GM18861 (cell line): ENCODE results near the gene PBX3.

Experiments
- ATAC-seq: cut with Tn5 transposase; IDR thresholded peaks from one replicate; pipeline ENCODE4 v1.9.1; 2021; ENCODE audit not compliant: unreplicated experiment

Gene PBX3

GRCh38 chr9:125968714-125969374, 221.7 kb downstream of the PBX3 start:
- no peak for ATAC-seq

DNA sequence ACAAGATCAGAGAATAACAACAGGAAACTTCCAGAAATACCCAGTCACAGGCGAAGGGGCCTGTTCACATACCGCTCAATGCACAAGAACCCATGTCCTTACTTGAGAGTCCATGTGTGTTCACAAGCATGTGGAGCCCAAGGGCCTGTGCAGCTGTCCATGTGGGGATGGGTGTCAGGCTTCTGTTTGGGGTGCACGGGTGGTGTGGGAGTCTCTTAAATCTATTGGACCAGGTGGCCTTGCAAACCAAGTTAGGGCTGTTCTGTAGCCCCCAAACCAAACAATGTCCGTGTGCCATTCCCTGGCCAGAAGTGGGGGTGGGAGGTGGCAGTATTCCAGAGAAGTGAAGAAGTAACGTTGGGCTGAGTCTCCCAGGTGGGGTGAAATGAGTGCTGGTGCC, 222.3 kb downstream of the PBX3 start:
- no peak for ATAC-seq

DNA sequence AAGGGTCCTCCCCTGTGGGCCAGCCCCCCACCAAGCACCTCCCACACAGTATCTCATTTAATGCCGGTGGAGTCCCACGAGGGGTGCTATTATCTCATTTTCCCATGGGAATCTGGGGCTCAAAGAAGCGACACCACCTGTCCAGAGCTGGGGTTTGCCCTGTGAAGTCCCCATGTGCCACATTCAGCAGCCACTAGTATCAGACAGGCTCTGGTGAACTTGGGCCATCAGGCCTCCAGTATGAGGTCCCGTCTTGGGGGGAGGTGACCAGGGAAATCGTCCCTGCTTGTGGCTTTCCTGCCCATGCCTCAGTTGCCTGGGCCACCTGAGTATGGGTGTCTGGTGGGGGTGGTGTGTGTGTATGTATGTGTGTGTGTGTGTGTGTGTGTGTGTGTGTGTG, 222.7 kb downstream of the PBX3 start:
- ATAC-seq: no peak

GRCh38 chr9:125970340-125970739, 223.2 kb downstream of the PBX3 start:
- ATAC-seq: no peak

GRCh38 chr9:125971050-125971449, 223.9 kb downstream of the PBX3 start:
- no peak for ATAC-seq

- ATAC-seq: no peak
Measured at GRCh38 chr9:125972012-125972729, 225.0 kb downstream of the PBX3 start.

DNA sequence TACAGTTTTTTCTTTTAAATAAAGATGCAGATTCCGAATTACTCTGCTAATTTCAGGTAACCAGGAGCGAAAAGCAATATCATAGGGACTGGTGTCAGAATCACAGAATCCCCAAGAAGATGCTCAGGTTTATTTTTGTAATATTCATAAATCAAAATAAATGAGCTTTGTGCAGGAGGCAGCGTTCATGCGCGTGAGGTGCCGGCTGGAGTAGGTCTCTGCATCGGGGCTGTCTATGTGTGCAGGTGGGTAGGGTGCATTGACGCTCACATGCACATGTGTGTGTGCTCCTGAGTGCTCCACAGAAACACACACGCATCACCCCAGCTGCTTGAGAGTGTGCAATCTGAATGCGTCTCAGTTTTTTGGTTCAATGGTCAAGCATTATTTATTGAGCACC, 226.4 kb downstream of the PBX3 start:
- no peak for ATAC-seq

GRCh38 chr9:125974705-125975104, 227.5 kb downstream of the PBX3 start:
- no peak for ATAC-seq

GRCh38 chr9:125977223-125977622, 230.1 kb downstream of the PBX3 start:
- ATAC-seq: no peak

- no peak for ATAC-seq
Measured at GRCh38 chr9:125979383-125979782, 232.2 kb downstream of the PBX3 start.

- no peak for ATAC-seq
Measured at GRCh38 chr9:125982798-125983406, 235.7 kb downstream of the PBX3 start.

DNA sequence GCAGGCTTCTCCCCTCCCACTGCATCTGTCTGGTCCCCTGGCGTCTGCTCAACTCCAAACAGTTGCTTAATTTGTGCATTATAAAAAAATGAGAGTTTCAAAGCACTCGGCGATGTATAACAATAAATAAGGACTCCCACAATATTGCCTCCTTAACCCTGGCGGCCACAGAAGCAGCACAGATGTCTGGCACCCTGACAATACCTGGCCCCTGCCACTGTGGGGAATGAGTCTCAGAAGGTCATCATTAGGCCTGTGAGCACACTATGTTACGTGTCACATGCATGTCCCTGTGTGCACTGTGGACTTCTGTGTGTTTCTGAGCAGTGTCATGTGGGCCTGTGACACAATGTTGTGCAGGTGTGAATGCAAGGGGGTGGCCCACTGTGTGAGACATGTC, 236.5 kb downstream of the PBX3 start:
- ATAC-seq: no peak

DNA sequence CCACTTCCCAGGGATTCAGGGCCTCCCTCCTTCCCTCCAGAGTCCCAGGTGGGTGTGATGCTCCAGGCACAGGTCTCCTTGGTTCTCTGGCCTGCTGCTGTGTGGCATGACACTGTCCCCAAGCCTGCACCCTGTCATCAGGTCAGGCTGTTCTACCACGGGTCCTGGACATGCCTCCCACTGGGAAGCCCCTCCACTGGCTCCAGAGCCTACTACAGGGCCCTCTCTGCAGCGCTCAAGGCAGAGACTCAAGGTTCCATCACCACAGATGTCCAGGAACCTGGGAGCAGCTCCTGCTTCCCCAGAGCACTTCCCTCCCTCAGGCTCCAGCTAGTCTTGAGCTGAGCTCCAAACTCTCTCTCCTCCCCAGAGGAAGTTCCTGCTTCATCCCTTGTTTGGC, 237.3 kb downstream of the PBX3 start:
- ATAC-seq: no peak

GRCh38 chr9:125985142-125985997, 238.2 kb downstream of the PBX3 start:
- no peak for ATAC-seq

- ATAC-seq: no peak
Measured at GRCh38 chr9:125985998-125986655, 239.0 kb downstream of the PBX3 start.

GRCh38 chr9:125986966-125987365, 239.8 kb downstream of the PBX3 start:
- ATAC-seq: no peak

DNA sequence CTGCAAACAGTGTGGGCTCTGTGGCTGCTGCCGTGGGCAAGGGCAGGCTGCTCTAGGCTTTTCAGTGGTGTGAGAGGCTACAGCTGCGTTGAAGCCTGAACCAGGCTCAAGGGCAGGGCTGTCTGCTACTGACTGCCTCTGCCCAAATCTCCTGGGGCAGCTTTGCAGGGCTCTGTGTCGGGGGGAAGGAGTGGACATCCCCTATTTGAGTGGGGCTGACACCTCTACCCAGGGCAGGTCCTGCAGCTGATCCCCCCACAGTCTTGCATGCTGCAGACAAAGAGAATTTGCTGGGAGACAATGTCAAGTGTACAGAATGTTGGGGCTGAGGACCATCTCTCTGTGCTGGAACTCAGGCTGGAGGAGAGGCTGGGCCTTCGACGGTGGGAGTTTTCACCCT, 240.2 kb downstream of the PBX3 start:
- ATAC-seq: no peak

- no peak for ATAC-seq
Measured at GRCh38 chr9:125988479-125989050, 241.4 kb downstream of the PBX3 start.

GRCh38 chr9:125989090-125989501, 241.9 kb downstream of the PBX3 start:
- no peak for ATAC-seq

DNA sequence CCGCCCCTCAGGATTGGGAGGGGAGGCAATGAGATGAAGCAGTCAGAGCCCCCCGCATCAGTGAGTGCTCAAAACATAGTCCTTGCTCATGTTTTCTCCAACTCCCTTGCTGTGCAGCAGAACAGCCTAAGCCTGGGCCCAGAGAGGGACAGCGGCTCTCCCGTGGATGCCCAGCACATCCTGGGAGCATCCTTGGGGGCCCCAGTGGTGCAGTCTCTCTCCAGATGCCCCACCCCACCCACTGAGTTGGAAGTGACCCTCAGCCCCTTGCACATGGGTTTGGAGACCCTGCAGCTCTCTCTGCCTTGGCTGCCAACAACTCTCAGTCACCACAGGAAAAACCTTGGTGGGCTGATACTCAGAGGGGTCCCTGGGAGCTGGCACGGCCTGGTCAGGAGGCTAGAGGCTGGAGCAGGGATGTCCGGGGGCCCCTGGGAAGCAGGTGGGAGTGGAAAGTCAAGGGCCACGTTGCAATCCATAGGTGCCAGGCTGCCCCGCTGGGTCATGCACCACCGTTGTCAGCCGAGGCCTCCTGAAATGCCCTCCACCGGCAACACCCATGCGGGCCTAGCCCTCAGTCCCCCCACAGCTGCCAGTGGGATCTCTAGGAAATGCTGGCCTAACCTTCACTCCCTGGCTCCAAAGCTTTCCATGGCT, 242.5 kb downstream of the PBX3 start:
- no peak for ATAC-seq
